Tibial nerve (tissue), 4 donors: ENCODE measurements around the gene PACSIN3. TPM values are rescaled to one million over a fixed set of nuclear protein-coding genes. Genes with fewer than 3 reads are reported as not detected.

Experiments
- DNase-seq, 2 donors: peaks; one replicate each; pipeline ENCODE4 v3.0.0-alpha.2; 2019; ENCODE audit warnings: low spot score in 2 of 2
- H3K27ac ChIP-seq, 4 donors: fragments of 200-600 bp; sonication (generic) in 3 of 4; one replicate each; pipeline ENCODE4 v1.5.1; 2017 to 2019; ENCODE audit warnings: mild to moderate bottlenecking in 1 of 4
- H3K27me3 ChIP-seq, 2 donors: fragments of 200-600 bp; sonication (generic) in 1 of 2; one replicate each; pipeline versions ENCODE4 v1.5.1 to v1.6.0; 2017 to 2019
- H3K36me3 ChIP-seq, 3 donors: fragments of 200-600 bp; sonication (generic); one replicate each; pipeline ENCODE4 v1.5.1; 2018 to 2019
- H3K4me1 ChIP-seq, 4 donors: fragments of 200-600 bp; sonication (generic) in 3 of 4; one replicate each; pipeline ENCODE4 v1.5.1; 2017 to 2019
- H3K4me3 ChIP-seq, 4 donors: fragments of 200-600 bp; sonication (generic) in 3 of 4; one replicate each; pipeline ENCODE4 v1.5.1; 2017 to 2019; ENCODE audit warnings: mild to moderate bottlenecking in 1 of 4, moderate library complexity in 1 of 4
- H3K9me3 ChIP-seq, 4 donors: fragments of 200-600 bp; sonication (generic) in 3 of 4; one replicate each; pipeline ENCODE4 v1.5.1; 2017 to 2019
- EP300 ChIP-seq, 2 donors: sonication (generic); formaldehyde crosslinking; IDR thresholded peaks; one replicate each; pipeline ENCODE4 v1.6.1; 2017; ENCODE audit warnings: antibody characterized with exemption in 2 of 2, mild to moderate bottlenecking in 1 of 2
- POLR2A ChIP-seq, 2 donors: fragments of 450-650 bp; IDR thresholded peaks; one replicate each; pipeline ENCODE4 v1.6.1; 2017; ENCODE audit warnings: antibody characterized with exemption in 2 of 2, mild to moderate bottlenecking in 2 of 2, moderate library complexity in 2 of 2
- WGBS, 2 donors: methylation state at CpG; one replicate each; pipeline ENCODE4 v1.1.5; 2018; 5-methylcytosine and 5-hydroxymethylcytosine counted together
- small RNA-seq: library from RNA; depleted of rRNA; stranded (forward); fragments of <200 nt; gene quantifications from one replicate; pipeline ENCODE3, GENCODE V24; 2016
- total RNA-seq, 4 donors: library from RNA; depleted of rRNA; stranded (reverse); fragments of >200 nt; gene quantifications; one replicate each; pipeline ENCODE4 v1.1.0, GENCODE V29; 2016
- TF ChIP-seq, protein P1 (sequence below), 5 experiments: fragments of 200-600 bp in 3 of 5; fragments of 450-650 bp in 2 of 5; sonication (generic) in 3 of 5; IDR thresholded peaks; one replicate each; pipeline ENCODE4 v1.5.1; 2016 to 2019; ENCODE audit warnings: antibody characterized with exemption in 5 of 5, mild to moderate bottlenecking in 3 of 5, moderate library complexity in 2 of 5

The PACSIN3 gene
- total RNA-seq, 4 donors from 2014 or later = 44.8 to 69.0 (median 61.6) TPM

DNA sequence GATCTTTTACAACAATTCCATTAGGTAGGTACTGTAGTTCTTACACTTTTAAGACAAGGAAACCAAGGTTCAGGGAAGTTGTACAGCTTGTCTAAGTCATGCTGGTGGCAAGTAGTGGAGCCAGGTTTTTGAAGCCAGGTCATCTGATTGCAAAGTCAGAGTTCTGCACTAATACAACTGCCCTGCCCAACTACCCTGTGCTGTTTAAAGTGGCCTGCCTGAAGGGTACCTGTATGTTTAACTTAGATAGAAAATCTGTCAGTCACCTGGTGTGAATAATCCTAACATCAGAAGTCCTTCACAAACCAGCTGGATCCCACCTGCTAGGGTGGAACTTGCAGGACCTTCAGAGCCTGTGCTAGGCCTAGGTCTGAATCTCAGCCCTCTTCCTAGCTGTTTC, 53.7 kb downstream of the PACSIN3 start:
- DNase-seq = no peak
- Histone ChIP-seq H3K4me3 (no peak overlapping the region), H3K36me3 (peaks cover 0 to 8% (median 0%) of the 10 kb centered on the region in 3 donors), H3K27me3 (no peaks in the 10 kb centered on the region), H3K27ac (no peak overlapping the region), H3K9me3 (no peaks in the 10 kb centered on the region), H3K4me1 (peaks cover 0 to 34% (median 0%) of the 10 kb centered on the region in 4 donors)
- TF ChIP-seq EP300 (IDR thresholded peaks at IDR 0.05) = no peak
- TF ChIP-seq POLR2A (IDR thresholded peaks at IDR 0.05) = no peak
- TF ChIP-seq, protein P1, sequence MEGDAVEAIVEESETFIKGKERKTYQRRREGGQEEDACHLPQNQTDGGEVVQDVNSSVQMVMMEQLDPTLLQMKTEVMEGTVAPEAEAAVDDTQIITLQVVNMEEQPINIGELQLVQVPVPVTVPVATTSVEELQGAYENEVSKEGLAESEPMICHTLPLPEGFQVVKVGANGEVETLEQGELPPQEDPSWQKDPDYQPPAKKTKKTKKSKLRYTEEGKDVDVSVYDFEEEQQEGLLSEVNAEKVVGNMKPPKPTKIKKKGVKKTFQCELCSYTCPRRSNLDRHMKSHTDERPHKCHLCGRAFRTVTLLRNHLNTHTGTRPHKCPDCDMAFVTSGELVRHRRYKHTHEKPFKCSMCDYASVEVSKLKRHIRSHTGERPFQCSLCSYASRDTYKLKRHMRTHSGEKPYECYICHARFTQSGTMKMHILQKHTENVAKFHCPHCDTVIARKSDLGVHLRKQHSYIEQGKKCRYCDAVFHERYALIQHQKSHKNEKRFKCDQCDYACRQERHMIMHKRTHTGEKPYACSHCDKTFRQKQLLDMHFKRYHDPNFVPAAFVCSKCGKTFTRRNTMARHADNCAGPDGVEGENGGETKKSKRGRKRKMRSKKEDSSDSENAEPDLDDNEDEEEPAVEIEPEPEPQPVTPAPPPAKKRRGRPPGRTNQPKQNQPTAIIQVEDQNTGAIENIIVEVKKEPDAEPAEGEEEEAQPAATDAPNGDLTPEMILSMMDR (IDR thresholded peaks at IDR 0.05) = no peak

DNA sequence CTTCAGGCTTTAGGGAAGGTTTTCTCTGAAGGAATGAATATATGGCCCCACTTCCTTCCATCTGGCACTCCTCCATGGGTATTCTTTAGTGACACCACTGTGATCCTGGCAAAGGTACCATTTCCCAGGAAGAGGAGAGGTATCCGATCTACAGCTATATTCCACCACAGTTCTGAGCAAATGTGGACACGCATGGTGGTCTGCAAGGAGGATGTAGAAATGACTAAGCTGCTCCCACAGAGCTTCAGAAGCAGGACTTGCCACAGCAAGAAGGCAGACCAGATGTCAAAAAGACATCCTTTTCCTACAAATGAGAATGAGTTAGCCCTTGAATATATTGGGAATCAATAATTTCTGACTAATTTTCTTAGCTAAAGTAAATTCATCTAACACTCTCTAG, 55.1 kb downstream of the PACSIN3 start:
- no peak for DNase-seq
- H3K27ac ChIP-seq = no peak overlapping the region
- H3K9me3 ChIP-seq = no peaks in the 10 kb centered on the region
- H3K4me1 ChIP-seq = peaks cover 0 to 21% (median 0%) of the 10 kb centered on the region in 4 donors
- 92% methylated on average over 2 of the region's 2 CpGs for WGBS, 2 donors
- no peak overlapping the region for H3K4me3 ChIP-seq
- no peaks in the 10 kb centered on the region for H3K36me3 ChIP-seq
- no peaks in the 10 kb centered on the region for H3K27me3 ChIP-seq
- TF ChIP-seq EP300 (IDR thresholded peaks at IDR 0.05) (no peak), POLR2A (IDR thresholded peaks at IDR 0.05) (no peak)
- TF ChIP-seq, protein P1 (IDR thresholded peaks at IDR 0.05) = no peak

DNA sequence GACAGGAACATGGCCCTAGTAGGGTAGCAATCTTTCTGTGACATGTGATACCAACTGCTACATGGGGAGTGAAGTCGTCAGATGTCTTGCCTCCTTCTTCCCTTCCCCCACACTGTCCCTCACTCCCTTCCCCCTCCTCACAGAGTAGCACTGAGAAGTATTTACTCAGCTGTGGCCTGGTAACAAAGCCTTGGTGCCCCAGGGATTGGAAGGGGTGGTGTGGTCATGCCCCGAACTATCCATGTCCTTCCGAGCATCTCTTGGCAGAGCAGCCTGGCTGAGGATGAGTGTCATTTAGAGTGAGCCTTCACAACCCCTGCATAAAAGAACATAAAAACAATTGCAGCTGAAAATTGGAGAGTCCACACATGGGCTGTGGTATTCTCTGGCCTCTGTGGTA, 55.7 kb downstream of the PACSIN3 start:
- TF ChIP-seq EP300 (IDR thresholded peaks at IDR 0.05) = peak in 1 of 2 donors; percentile 56
- TF ChIP-seq POLR2A (IDR thresholded peaks at IDR 0.05) = no peak
- TF ChIP-seq, protein P1 (IDR thresholded peaks at IDR 0.05) = no peak
- Histone ChIP-seq H3K4me1 (peaks cover 0 to 15% (median 0%) of the 10 kb centered on the region in 4 donors), H3K9me3 (no peaks in the 10 kb centered on the region)

More for the DNA sequence above, 55.7 kb downstream of the PACSIN3 start:
- peak; percentile 50 to 59 for DNase-seq
- Histone ChIP-seq H3K4me3 (no peak overlapping the region), H3K36me3 (no peaks in the 10 kb centered on the region), H3K27me3 (no peaks in the 10 kb centered on the region), H3K27ac (no peak overlapping the region)
- WGBS, 2 donors = 43 to 53% methylated on average over 3 of the region's 3 CpGs

Small RNA genes lying within 50 kb of the gene (small RNA-seq; reads per million reads assigned to genes)
- gene MIR6745 = not detected

Other genes starting within 250 kb of the PACSIN3 start
- 10 to 100 TPM; 35.3 to 51.9 (median 39.7) TPM for gene CSTPP1, start 249.7 kb downstream of the PACSIN3 start, total RNA-seq
- 100 to 1,000 TPM; 164 to 209 (median 176) TPM for gene ARFGAP2, start 9.6 kb downstream of the PACSIN3 start, total RNA-seq
- 10 to 100 TPM; 43.8 to 82.8 (median 52.4) TPM for gene DDB2, start 28.5 kb upstream of the PACSIN3 start, total RNA-seq
- gene ACP2, start 62.4 kb upstream of the PACSIN3 start, total RNA-seq = 10 to 100 TPM; 38.5 to 88.1 (median 58.8) TPM
- 100 to 1,000 TPM in 3 of 4 donors, 10 to 100 TPM in 1; 92.7 to 218 (median 124) TPM for gene NR1H3, start 71.6 kb upstream of the PACSIN3 start, total RNA-seq
- 10 to 100 TPM; 41.9 to 68.0 (median 52.2) TPM for gene MADD, start 83.7 kb upstream of the PACSIN3 start, total RNA-seq
- gene MYBPC3, start 166.3 kb upstream of the PACSIN3 start, total RNA-seq = under 1 TPM in 2 of 4 donors, not detected in 2; 0.21 to 0.60 TPM
- gene SPI1, start 192.1 kb upstream of the PACSIN3 start, total RNA-seq = 10 to 100 TPM; 18.8 to 73.5 (median 25.2) TPM
- 100 to 1,000 TPM in 3 of 4 donors, 10 to 100 TPM in 1; 91.6 to 142 (median 116) TPM for gene SLC39A13, start 222.2 kb upstream of the PACSIN3 start, total RNA-seq
- 100 to 1,000 TPM; 103 to 147 (median 128) TPM for gene PSMC3, start 240.0 kb upstream of the PACSIN3 start, total RNA-seq